ENCODE data around the gene ACOT11.

Gene ACOT11

GRCh38 chr1:54559771-54560231, 11.8 kb downstream of the ACOT11 start:
- in situ Hi-C loops (cut with MboI; ENCODE audit: low sequenced_read_pairs): no loop called here

- in situ Hi-C loops (cut with MboI; ENCODE audit: low sequenced_read_pairs): no loop called here
Observed at GRCh38 chr1:54564312-54565112, 16.5 kb downstream of the ACOT11 start.

DNA sequence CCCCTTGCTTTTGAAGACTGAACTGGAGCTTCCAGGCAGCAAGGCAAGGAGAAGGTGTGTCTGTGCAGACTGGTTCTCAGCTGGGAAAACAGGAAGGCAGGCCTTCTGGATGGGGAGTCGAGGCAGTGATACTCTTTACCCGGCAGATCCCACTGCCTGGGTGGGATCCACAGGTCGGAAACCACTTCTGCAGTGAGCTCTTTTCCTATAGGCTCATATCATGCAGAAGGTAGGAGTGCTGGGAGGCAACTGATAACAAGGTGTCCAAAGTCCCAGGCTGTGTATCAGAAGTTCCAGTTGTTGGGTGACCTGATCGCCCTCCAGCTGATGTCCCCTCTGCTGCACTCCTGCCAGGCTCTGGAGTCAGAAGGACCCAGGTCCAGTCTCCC, 17.1 kb downstream of the ACOT11 start:
- in situ Hi-C loops (cut with MboI; ENCODE audit: low sequenced_read_pairs): no loop called here

DNA sequence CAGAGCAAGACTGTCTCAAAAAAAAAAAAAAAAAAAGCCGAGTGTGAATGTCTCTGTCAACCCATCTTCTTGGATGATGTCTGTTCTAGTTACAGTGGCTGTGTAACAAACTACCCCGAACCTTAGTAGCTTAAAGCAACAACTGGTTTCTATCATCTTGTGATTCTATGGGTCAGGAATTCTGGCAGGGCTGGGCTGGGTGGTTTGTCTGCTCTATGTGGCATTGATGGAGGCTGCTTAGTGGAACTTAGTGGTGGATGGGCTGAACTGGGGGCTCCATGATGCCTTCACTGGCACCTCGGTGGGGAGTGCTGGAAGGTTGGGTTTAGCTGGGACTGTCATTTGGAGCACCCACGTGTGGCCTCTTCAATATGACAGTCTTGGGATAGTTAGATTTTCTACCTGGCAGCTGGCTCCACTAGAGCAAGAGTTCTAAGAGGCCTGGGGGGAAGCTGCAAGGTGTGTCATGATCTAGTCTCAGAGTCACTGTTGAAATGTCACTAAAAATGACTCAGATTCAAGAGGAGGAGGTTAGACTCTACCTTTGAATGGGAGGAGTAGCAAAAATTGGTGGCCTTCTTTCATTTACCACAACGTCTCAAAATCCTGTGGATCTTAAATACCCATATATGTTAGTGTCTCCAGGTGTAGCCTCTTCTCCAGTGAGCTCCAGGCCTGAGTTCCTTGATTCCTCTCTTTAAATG, 18.6 kb downstream of the ACOT11 start:
- in situ Hi-C loops (cut with MboI; ENCODE audit: low sequenced_read_pairs): no loop called here

- in situ Hi-C loops (cut with MboI; ENCODE audit: low sequenced_read_pairs): no loop called here
Observed at GRCh38 chr1:54567961-54568360, 19.9 kb downstream of the ACOT11 start.

DNA sequence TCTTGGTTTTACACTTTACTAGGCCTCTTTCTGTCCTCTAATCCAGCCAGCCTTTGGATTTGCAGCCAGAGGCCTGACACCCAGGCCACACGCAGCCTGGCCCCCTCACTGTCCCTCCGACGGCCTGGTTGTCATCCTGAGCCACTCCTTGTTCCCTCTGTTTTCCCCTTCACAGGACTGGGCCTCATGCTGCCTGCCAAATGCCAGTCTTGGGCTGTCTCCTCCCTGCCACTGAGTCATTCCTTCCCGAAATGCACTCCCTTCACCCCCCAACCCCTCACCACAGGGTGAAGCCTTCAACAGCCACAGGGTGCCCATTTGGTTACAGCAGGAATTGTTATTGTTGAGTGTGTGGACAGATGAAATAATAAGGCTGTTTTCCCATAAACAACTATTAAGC, 21.3 kb downstream of the ACOT11 start:
- in situ Hi-C loops (cut with MboI; ENCODE audit: low sequenced_read_pairs): no loop called here

DNA sequence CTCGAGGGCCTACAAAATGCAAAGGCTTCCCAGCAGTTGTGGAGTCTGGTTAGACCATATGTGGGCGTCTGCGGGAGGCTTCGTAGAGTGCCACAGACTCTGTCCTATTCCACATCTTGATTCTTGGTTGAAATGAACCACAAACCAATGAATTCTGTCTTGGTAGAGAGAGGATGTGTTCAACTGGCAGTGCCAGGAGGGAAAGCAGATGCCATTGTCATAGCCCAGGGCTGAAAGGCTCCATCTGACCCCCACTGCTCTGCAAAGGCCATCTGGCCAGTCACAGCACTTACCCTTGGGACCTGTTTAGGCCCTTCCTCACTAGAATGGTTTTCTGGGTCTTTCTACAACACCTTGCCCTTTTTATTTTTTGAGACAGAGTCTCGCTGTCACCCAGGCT, 22.1 kb downstream of the ACOT11 start:
- in situ Hi-C loops (cut with MboI; ENCODE audit: low sequenced_read_pairs): no loop called here

- in situ Hi-C loops (cut with MboI; ENCODE audit: low sequenced_read_pairs): no loop called here
Observed at GRCh38 chr1:54571326-54571725, 23.3 kb downstream of the ACOT11 start.

GRCh38 chr1:54571803-54572541, 23.9 kb downstream of the ACOT11 start:
- in situ Hi-C loops (cut with MboI; ENCODE audit: low sequenced_read_pairs): no loop called here

DNA sequence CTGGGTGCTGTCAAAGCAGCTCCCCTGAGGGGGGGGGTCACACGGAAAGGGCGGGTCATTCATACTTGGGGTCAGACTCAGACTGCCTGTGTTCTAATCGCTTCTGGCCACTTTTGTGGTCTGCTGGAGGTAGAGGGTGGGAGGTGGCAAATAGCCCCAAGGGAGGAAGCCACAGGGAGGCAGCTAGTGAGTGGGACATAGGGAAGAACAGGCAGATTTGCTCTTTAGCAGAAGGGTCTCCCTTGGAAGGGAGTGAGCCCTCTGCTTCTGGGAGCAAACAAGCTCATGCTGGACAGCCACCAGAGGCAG, 24.5 kb downstream of the ACOT11 start:
- in situ Hi-C loops (cut with MboI; ENCODE audit: low sequenced_read_pairs): no loop called here

- in situ Hi-C loops (cut with MboI; ENCODE audit: low sequenced_read_pairs): no loop called here
Observed at GRCh38 chr1:54574158-54574778, 26.2 kb downstream of the ACOT11 start.

DNA sequence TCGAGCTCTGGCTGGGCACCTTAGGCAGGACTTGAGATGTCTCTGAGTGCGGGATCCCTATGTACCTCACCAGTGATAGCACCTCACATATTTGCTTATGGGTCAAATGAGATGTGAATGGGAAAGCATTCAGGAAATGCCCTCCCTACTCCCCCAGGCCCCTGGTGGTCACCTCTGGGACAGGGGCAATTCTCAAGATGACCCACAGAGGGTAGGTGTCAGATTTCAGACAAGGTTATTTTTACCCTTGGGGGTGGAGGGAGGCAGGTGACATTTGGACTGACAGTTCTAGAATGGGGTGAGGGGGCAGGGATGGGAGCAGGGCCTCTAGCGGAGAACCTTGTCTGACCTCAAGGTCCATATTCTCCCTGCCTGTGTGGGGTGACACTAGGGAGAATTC, 27.1 kb downstream of the ACOT11 start:
- in situ Hi-C loops (cut with MboI; ENCODE audit: low sequenced_read_pairs): no loop called here

- in situ Hi-C loops (cut with MboI; ENCODE audit: low sequenced_read_pairs): no loop called here
Observed at GRCh38 chr1:54575605-54576290, 27.7 kb downstream of the ACOT11 start.

- in situ Hi-C loops (cut with MboI; ENCODE audit: low sequenced_read_pairs): no loop called here
Observed at GRCh38 chr1:54577612-54578011, 29.6 kb downstream of the ACOT11 start.

- in situ Hi-C loops (cut with MboI; ENCODE audit: low sequenced_read_pairs): no loop called here
Observed at GRCh38 chr1:54579337-54579781, 31.3 kb downstream of the ACOT11 start.

- in situ Hi-C loops (cut with MboI; ENCODE audit: low sequenced_read_pairs): no loop called here
Observed at GRCh38 chr1:54580856-54581550, 33.0 kb downstream of the ACOT11 start.

DNA sequence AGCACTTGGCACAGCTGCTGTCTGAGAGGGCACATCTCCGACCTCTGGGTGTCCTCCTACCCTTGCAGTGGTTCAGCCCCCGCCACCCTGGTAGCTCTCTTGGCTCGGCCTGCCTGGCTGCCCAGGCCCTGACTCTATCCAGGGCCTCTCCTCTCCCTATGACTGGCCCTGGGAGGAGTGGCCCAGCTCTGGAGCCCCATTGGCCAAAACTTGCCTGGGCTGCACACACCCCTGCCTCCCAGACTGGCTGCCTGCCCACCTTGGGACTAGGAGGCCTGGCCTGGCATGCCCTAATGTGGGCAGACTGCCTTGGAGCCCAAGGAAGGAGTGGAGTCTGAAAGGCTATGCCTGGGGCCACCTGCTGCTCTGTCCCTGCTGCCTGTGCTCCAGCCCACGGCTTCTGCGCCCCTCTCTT, 33.6 kb downstream of the ACOT11 start:
- in situ Hi-C loops (cut with MboI; ENCODE audit: low sequenced_read_pairs): no loop called here

DNA sequence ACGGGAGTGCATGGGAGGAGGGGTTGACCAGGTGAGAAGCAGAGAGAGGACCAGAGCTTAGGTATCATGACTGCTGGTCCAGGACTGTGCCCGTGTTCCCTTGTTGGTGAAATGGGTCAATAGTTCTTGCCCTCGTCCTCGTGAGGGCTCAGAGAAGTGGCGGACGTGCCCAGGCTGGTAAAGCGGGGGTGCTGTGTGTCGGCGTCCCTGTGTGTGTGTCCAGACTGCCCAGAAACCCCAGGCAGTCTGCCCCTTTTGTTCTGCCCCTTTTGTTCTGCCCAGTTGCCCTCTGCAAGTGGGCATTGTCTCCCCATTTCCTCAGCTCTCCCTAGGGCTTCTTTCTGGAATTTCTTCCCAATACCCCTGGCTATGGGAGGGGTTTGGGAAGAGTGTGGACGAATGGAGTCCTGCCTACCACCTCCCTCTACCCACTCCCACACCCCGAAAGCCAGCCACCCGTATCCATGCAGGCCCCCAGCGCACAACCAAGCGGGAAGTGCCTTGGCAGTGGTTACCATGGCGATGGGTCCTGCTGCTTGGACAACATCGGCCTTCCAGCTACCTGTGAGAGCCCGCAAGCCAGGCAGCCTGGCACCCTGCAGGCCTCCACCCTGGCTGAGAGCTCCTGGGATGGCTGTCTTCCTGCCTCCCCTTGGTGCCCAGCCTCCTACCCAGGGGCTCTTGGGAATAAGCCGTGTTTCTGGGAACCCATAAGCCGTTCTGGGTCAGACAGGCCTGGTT, 34.7 kb downstream of the ACOT11 start:
- in situ Hi-C loops (cut with MboI; ENCODE audit: low sequenced_read_pairs): no loop called here

GRCh38 chr1:54583307-54583686, 35.3 kb downstream of the ACOT11 start:
- in situ Hi-C loops (cut with MboI; ENCODE audit: low sequenced_read_pairs): no loop called here
